ENCODE measurements around the gene RANBP9. TPM values are rescaled to one million over a fixed set of nuclear protein-coding genes. Genes with fewer than 3 reads are reported as not detected.

Gene RANBP9
- total RNA-seq, 1 donor from 2014 or later = 41.1 TPM

- DNase-seq = no peak
These were observed 897 bp downstream of the RANBP9 start for GRCh38 chr6:13710552-13711323.

DNA sequence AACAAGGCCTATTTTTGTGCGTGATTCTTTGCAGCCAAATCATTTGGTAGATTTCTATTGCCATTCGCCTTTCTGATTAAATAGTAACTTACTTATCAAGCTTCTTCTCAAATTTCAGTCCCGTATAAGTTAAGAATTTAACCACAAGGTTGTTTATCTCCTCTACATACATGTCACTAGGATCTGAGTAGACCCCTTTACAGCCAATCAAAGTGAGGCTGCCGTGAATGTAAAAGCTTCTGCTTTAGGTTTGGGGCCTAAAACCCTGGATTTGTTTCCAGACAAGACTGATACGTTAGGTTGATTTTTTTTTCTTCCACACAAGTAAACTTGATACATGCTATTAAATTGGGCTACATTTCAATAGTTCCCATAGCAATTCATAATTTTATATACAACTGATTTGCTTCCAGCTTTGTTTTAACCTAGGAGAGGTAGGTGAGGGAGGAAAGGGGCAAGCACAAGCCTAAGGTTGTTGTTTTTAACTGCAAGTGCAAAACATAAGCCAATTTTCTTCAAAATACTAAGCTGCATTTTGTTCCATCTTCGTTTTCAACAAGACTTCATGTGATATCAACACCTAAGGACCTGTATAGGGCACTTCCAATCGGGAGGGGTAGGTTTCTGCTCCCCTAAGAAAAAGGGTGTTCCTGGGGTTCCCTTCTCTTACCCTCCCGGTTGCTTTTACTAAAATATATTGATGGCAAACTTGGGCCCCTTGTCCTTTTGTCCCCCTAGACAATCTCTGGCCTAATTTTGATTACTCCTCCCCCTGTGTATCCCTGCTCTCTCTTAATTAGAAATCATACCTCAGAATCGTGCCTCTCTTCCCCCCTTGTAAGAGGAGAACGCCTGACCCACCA, 1.7 kb downstream of the RANBP9 start:
- peak; percentile 63 for DNase-seq

DNA sequence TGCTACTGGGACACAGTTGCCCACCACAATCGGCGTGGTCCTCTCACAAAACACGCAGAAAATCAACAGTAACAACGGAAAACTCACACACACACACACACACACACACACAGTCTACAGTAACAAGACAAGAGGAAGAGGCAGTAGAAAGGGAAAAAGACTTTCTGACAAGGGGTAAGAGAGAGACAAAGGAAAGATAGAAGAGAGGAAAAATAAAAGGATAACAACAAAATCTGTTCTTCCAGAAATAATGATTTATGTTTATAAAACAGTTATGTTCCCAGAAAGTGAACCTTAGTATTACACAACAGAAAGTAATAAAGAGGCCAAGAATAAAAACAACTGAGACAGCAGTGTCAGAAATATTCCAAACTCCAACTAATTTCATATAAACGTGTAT, 2.9 kb downstream of the RANBP9 start:
- no peak for DNase-seq

DNA sequence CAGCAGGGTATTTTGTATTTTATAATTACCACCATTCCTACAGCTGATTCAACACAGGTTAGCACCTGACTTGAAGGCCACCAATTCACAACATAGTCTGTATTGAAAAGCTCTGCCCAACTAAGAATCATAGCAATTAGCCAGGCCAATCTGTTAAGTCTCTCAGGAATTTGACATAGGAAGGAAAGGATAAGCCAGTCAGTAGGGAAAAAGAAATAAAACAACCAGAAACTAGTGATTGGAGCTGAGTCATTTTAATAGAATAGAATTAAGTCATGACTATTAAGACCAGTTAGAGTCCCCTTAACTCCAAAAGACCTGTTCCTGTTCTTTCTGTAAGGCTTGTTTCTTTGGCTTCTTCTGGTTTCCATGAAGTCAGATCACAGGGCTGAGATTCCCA, 8.1 kb downstream of the RANBP9 start:
- DNase-seq = no peak

DNA sequence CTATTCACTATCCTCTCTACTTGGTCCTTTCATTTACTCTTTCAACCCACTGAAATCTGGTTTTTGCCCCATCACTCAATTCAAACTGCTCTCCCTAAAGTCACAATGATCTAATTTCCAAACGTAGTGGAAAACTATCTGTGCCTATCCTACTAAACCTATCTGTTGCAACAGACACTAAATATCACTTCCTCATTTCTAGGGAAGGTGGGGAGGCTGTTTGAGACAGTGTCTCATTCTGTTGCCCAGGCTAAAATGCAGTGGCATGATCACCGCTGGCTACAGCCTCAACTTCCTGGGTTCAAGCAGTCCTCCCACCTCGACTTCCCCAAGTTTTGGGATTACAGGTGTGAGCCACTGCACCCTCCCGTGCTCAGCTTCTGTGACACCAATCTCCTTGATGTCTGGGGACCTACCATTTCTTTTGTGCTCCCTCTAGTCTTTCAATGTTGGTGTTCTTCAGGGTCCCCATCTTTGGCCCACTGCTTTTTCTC, 8.8 kb downstream of the RANBP9 start:
- no peak for DNase-seq

DNA sequence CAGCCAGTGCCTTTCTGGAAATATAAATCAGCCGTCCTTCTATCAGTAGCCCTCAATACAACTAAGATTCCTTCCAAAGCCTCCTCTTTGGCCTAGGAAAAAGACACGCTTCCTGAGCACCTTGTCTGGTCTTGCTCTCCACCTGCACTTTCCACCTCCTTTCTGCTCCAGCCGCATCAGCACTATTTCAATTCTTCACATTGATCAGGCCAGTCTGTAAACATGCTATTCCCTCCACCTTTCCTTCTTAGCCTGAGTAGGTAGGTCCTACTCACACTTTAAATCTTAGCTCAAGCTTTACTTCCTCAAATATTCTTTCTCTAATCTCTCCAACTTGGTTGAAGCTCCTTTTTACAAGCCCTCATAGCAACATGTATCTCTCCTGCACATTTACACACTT, 11.4 kb downstream of the RANBP9 start:
- no peak for DNase-seq

DNA sequence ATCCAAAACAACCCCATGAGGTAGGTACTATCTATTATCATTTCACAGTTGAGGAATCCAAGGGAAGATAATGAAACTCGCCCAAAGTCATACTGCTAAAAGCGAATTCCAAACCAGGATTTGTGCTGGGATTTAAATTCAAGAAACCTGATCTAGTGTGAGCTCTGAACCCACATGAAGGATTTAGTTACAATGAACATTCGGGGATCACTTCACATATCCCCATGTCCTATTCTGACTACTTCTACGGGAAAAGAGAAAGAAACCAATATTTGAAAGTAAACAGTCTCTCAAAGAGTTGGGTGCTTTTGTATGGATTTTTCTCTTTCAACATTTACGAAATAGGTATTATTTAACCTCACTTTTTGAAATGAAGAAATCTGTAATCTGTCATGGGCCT, 12.9 kb downstream of the RANBP9 start:
- no peak for DNase-seq

DNA sequence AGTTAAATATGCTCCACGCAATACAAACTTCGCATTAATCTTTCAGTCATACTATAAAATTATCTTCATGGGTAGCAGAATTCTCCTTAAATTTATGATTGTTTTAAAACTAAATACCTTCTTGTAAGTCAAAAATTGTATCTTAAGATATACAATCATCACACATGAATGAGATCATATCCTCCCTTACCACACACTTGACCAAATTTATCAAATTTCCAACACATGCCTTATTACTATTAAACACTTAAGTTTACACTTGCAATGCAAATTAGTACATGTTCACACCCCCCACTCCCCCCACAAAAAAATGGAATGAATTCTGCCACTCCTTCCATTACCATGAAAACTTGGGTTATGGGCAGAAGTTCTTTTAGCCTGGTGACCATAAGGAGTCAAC, 13.8 kb downstream of the RANBP9 start:
- no peak for DNase-seq

GRCh38 chr6:13696226-13696625, 15.4 kb downstream of the RANBP9 start:
- no peak for DNase-seq

- no peak for DNase-seq
These were observed 16.4 kb downstream of the RANBP9 start for GRCh38 chr6:13695252-13695651.

DNA sequence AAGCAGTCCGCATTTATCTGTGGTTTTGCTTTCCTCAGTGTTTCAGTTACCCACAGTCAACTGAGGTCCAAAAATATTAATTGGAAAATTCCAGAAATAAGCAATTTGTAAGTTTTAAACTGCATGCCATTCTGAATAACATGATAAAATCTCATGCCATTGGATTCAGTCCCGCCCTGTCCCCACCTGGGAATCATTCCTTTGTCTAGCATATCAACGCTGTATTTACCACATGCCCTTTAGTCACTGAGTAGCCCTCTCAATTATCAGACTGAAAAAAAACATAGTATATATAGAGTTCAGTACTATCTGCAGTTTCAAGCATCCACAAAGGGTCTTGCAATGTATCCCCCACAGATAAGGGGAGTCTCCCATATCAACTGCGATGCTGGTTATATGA, 17.1 kb downstream of the RANBP9 start:
- DNase-seq = no peak

DNA sequence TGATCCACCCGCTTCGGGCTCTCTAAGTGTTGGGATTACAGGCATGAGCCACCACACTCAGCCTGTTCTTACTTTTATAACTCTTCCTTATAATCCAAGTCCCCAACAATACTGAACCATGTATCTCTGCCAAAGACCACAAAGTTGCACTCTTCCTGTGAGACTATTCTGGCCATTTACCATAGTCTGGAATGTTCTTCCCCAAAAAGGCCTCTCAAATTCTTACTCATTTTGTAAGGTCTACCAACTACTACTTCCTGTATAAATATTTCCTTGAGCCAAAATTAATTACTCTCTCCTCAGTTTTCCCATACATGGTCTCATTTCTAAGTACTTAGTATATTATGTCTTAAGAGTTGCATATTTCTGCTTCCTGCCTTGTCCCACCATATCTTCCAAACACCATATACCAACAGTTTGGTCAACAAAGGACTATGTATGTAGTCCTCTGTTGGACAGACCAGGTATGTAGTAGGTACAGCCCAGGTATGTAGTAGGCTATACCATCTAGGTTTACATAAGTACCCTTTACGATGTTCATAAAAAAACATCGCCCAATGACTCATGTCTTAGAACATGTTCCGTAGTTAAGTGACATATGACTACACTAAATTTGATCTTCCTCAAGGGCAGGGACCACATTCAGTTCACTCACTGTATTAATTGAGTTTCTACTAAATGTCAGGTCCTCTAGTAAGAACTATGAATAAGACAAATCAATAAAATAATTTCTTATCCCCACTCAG, 22.0 kb downstream of the RANBP9 start:
- DNase-seq = no peak

GRCh38 chr6:13688692-13689196, 22.9 kb downstream of the RANBP9 start:
- no peak for DNase-seq

DNA sequence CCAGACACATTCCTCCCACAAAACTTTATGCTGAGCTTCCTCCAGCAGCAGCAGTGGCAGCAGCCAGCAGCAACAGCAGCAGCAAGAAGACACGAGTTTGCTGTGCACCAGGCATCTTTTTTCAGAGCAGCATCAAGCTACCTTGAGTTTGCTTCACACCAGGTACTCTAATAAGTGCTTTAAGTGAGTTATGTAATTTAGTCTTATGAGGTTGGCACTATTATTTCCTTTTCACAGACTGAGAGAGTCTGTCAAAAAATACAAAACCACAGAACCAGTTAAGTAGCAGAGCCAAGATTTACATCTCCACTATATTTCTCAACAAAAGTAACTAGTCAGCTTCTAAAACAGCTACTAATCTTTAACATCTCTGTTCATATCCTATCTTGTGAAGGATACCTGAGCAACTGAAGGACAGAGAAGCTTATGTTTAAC, 23.7 kb downstream of the RANBP9 start:
- DNase-seq = no peak

DNA sequence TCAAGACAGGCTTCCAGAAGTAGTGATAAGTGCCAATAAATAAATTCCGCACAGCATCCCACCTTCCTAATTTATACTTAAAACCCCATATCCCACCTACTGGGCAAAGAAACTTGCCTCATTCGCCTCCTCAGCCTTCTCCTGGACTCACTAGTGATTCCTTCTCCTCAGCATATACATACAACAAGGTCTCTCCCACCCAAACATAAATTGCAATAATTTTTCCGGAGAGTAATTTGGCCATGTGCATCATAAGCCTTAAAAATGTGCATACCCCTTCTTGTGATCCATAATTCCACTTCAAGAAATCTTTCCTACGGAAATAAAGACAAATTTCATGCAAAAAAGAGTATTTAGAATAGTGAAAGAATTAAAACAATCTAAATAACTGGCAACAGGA, 26.8 kb downstream of the RANBP9 start:
- DNase-seq = no peak

DNA sequence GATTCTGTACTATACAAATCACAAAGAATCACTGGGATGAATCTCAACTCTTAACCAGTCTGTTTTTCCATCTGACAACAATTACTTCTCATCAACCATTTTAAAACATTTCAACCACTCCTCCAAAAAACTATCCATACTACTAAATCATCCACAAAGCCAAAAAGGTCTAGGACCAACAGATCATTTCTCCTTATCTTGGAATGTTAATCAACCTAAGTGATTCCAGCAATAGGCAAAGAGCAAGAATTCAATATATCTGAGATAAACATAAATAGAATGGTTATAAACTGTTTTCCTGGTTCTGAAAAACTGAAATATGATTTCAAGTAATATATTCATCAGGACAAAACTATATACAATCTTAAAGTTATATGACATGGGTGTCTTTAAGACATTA, 28.6 kb downstream of the RANBP9 start:
- DNase-seq = no peak

GRCh38 chr6:13682346-13682745, 29.3 kb downstream of the RANBP9 start:
- no peak for DNase-seq

- no peak for DNase-seq
These were observed 30.2 kb downstream of the RANBP9 start for GRCh38 chr6:13681305-13682061.

DNA sequence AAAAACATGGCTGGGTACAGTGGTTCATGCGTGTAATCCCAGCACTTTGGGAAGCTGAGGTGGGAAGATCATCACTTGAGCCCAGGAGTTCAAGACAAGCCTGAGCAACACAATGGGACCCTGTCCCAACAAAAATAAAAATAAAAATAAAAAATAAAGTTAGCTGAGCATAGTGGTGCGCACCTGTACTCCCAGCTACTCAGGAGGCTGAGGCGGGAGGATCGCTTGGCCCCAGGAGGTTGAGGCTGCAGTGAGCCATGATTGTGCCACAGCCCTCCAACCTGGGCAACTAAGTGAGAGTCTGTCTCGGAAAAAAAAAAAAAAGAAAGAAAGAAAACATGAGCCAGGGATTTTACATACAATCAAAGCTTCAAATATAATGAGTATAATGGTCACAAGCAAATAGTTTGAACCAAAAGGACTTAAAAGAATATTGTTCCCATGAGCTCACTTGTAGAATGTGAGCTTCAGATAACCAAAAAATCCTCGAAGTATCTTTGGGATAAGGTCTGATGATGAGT, 31.1 kb downstream of the RANBP9 start:
- DNase-seq = no peak

DNA sequence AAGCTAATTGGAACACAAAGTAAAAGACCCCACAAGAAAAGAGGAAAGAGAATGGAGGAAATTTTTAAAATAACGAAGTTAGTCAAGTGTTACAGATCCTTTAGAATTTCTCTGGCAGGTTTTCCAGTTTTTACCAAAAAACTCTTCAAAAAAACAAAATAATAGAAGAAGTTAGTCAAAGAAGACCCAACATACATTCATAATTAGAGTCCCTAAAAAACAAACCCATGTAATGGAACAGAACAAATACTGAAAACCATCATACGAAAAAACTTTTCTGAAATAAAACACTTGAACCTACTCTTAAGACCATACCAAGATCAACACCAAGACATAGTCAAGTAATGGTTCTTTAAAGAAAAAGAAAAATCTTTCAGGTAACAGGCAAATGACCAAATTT, 31.6 kb downstream of the RANBP9 start:
- DNase-seq = no peak

- DNase-seq = no peak
These were observed 33.2 kb downstream of the RANBP9 start for GRCh38 chr6:13678255-13678983.

Measured in skin of body (tissue), 2 donors.